Measurements from ENCODE around the gene ATP9B. TPM values are rescaled to one million over a fixed set of nuclear protein-coding genes. Genes with fewer than 3 reads are reported as not detected.
"Not testable (repeated sequence)": the region's sequence is repeated elsewhere in the genome, so short reads cannot be mapped to it uniquely, and the experiment has no call there.

Gene ATP9B
- total and polyA plus RNA-seq, 2 donors from 2014 or later, result 10.0 to 48.2 TPM

- Histone ChIP-seq H3K27ac (ENCODE audit: low read depth in 2 of 2, low read length in 2 of 2) (no peak overlapping the region), H3K9me3 (ENCODE audit: control insufficient read depth in 2 of 3, insufficient read depth in 1 of 3, low read length in 3 of 3) (no peaks in the 10 kb centered on the region), H3K36me3 (ENCODE audit: control insufficient read depth in 2 of 3, insufficient read depth in 3 of 3, low read length in 3 of 3) (no peaks in the 10 kb centered on the region), H3K9ac (ENCODE audit: low read length in 3 of 3) (no peak overlapping the region), H3K4me1 (ENCODE audit: control insufficient read depth in 2 of 3, insufficient read depth in 2 of 3, low read depth in 1 of 3, low read length in 3 of 3) (peaks cover 0 to 2% (median 0%) of the 10 kb centered on the region in 3 donors), H3K4me3 (ENCODE audit: low read length in 3 of 3) (no peak overlapping the region), H3K27me3 (ENCODE audit: control insufficient read depth, insufficient read depth, low read length) (no peaks in the 10 kb centered on the region)
- DNase-seq (no peak), FAIRE-seq (no peak)
- intact Hi-C loops (cut with DNase I), result no loop called here
- TF ChIP-seq, protein P1, sequence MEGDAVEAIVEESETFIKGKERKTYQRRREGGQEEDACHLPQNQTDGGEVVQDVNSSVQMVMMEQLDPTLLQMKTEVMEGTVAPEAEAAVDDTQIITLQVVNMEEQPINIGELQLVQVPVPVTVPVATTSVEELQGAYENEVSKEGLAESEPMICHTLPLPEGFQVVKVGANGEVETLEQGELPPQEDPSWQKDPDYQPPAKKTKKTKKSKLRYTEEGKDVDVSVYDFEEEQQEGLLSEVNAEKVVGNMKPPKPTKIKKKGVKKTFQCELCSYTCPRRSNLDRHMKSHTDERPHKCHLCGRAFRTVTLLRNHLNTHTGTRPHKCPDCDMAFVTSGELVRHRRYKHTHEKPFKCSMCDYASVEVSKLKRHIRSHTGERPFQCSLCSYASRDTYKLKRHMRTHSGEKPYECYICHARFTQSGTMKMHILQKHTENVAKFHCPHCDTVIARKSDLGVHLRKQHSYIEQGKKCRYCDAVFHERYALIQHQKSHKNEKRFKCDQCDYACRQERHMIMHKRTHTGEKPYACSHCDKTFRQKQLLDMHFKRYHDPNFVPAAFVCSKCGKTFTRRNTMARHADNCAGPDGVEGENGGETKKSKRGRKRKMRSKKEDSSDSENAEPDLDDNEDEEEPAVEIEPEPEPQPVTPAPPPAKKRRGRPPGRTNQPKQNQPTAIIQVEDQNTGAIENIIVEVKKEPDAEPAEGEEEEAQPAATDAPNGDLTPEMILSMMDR (IDR thresholded peaks at IDR 0.05; ENCODE audit: borderline replicate concordance, extremely low read depth, insufficient read depth), result no peak
These were observed 8.0 kb downstream of the ATP9B start for GRCh38 chr18:79077181-79077580.

- H3K4me1 ChIP-seq (ENCODE audit: control insufficient read depth in 2 of 3, insufficient read depth in 2 of 3, low read depth in 1 of 3, low read length in 3 of 3); H3K27ac ChIP-seq (ENCODE audit: low read depth in 2 of 2, low read length in 2 of 2); FAIRE-seq; H3K9me3 ChIP-seq (ENCODE audit: control insufficient read depth in 2 of 3, insufficient read depth in 1 of 3, low read length in 3 of 3); H3K27me3 ChIP-seq (ENCODE audit: control insufficient read depth, insufficient read depth, low read length); DNase-seq; H3K4me3 ChIP-seq (ENCODE audit: low read length in 3 of 3); intact Hi-C loops (cut with DNase I); H3K36me3 ChIP-seq (ENCODE audit: control insufficient read depth in 2 of 3, insufficient read depth in 3 of 3, low read length in 3 of 3); H3K9ac ChIP-seq (ENCODE audit: low read length in 3 of 3): not testable (repeated sequence)
These were observed 9.6 kb downstream of the ATP9B start for GRCh38 chr18:79078791-79079190.

- no peak overlapping the region for H3K27ac ChIP-seq (ENCODE audit: low read depth in 2 of 2, low read length in 2 of 2)
- TF ChIP-seq, protein P1 (IDR thresholded peaks at IDR 0.05; ENCODE audit: borderline replicate concordance, extremely low read depth, insufficient read depth), result no peak
- H3K4me3 ChIP-seq (ENCODE audit: low read length in 3 of 3), result no peak overlapping the region
- H3K9ac ChIP-seq (ENCODE audit: low read length in 3 of 3), result no peak overlapping the region
- intact Hi-C loops (cut with DNase I), result no loop called here
- H3K9me3 ChIP-seq (ENCODE audit: control insufficient read depth in 2 of 3, insufficient read depth in 1 of 3, low read length in 3 of 3), result peaks cover 0 to 3% (median 0%) of the 10 kb centered on the region in 3 donors
- DNase-seq (no peak), FAIRE-seq (no peak)
- no peaks in the 10 kb centered on the region for H3K27me3 ChIP-seq (ENCODE audit: control insufficient read depth, insufficient read depth, low read length)
- no peaks in the 10 kb centered on the region for H3K36me3 ChIP-seq (ENCODE audit: control insufficient read depth in 2 of 3, insufficient read depth in 3 of 3, low read length in 3 of 3)
- no peaks in the 10 kb centered on the region for H3K4me1 ChIP-seq (ENCODE audit: control insufficient read depth in 2 of 3, insufficient read depth in 2 of 3, low read depth in 1 of 3, low read length in 3 of 3)
These were observed 23.7 kb downstream of the ATP9B start for GRCh38 chr18:79092874-79093273.

DNA sequence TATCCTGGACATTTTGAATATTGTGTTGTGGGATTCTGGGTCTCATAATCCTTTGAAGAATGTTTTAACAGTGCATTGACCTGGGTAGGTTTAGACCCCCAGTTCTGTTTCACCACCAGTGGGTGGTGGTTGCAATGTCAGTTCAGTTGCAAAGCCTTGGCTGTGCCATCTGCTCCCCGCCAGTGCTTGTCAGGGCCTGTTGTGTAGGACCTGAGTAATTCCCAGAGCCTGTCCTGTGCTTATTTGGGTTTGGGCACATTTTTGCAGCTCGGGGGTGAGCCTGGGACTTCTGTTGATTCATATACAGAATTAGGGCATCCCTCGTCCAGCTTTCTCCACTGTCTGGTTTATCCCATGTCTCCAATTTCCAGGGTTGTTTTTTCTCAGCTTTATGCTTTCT, 24.8 kb downstream of the ATP9B start:
- FAIRE-seq (no peak), DNase-seq (no peak)
- peaks cover 0 to 2% (median 0%) of the 10 kb centered on the region in 3 donors for H3K36me3 ChIP-seq (ENCODE audit: control insufficient read depth in 2 of 3, insufficient read depth in 3 of 3, low read length in 3 of 3)
- H3K4me1 ChIP-seq (ENCODE audit: control insufficient read depth in 2 of 3, insufficient read depth in 2 of 3, low read depth in 1 of 3, low read length in 3 of 3), result no peaks in the 10 kb centered on the region
- H3K4me3 ChIP-seq (ENCODE audit: low read length in 3 of 3), result no peak overlapping the region
- no peaks in the 10 kb centered on the region for H3K27me3 ChIP-seq (ENCODE audit: control insufficient read depth, insufficient read depth, low read length)
- intact Hi-C loops (cut with DNase I), result no loop called here
- no peak overlapping the region for H3K9ac ChIP-seq (ENCODE audit: low read length in 3 of 3)
- H3K9me3 ChIP-seq (ENCODE audit: control insufficient read depth in 2 of 3, insufficient read depth in 1 of 3, low read length in 3 of 3), result peaks cover 0 to 3% (median 0%) of the 10 kb centered on the region in 3 donors
- TF ChIP-seq, protein P1 (IDR thresholded peaks at IDR 0.05; ENCODE audit: borderline replicate concordance, extremely low read depth, insufficient read depth), result no peak
- no peak overlapping the region for H3K27ac ChIP-seq (ENCODE audit: low read depth in 2 of 2, low read length in 2 of 2)
